Right lobe of liver (tissue), 6 donors: Measurements from ENCODE around the gene PNRC1. TPM values are rescaled to one million over a fixed set of nuclear protein-coding genes. Genes with fewer than 3 reads are reported as not detected.
"Not testable (repeated sequence)": the region's sequence is repeated elsewhere in the genome, so short reads cannot be mapped to it uniquely, and the experiment has no call there.

ENCODE experiments used
- ATAC-seq, 4 donors: fragments of 200-7000 bp; cut with Tn5 transposase; one replicate each; pipeline ENCODE4 v1.9.1; 2020; ENCODE audit warnings: mild to moderate bottlenecking in 4 of 4, moderate library complexity in 4 of 4
- DNase-seq, 3 donors: peaks; one replicate each; pipeline ENCODE4 v3.0.0-alpha.2; 2020
- H3K27ac ChIP-seq, 3 donors: fragments of 200-600 bp; one replicate each; pipeline ENCODE4 v1.8.0; 2022
- H3K27me3 ChIP-seq, 2 donors: fragments of 200-600 bp; one replicate each; pipeline ENCODE4 v1.8.0; 2022
- H3K36me3 ChIP-seq, 4 donors: fragments of 200-600 bp; sonication (generic) in 1 of 4; one replicate each; pipeline versions ENCODE4 v1.5.1 to v1.8.0; 2017 to 2022; ENCODE audit warnings: control low read depth in 1 of 4
- H3K4me1 ChIP-seq, 4 donors: fragments of 200-600 bp; sonication (generic) in 1 of 4; one replicate each; pipeline versions ENCODE4 v1.5.1 to v1.8.0; 2017 to 2022; ENCODE audit warnings: control low read depth in 1 of 4
- H3K4me3 ChIP-seq, 3 donors: fragments of 200-600 bp; one replicate each; pipeline ENCODE4 v1.8.0; 2022
- H3K9me3 ChIP-seq, 4 donors: fragments of 200-600 bp; sonication (generic) in 1 of 4; one replicate each; pipeline versions ENCODE4 v1.5.1 to v1.8.0; 2017 to 2022; ENCODE audit warnings: control low read depth in 1 of 4
- CTCF ChIP-seq, 4 donors: fragments of 200-600 bp in 3 of 4; fragments of 450-650 bp in 1 of 4; IDR thresholded peaks; one replicate each; pipeline versions ENCODE4 v1.5.1 to v1.8.0; 2016 to 2022; ENCODE audit warnings: antibody characterized with exemption in 4 of 4, mild to moderate bottlenecking in 2 of 4
- POLR2A ChIP-seq: fragments of 450-650 bp; IDR thresholded peaks from one replicate; pipeline ENCODE4 v1.6.1; 2017; ENCODE audit warnings: antibody characterized with exemption, mild to moderate bottlenecking
- WGBS: methylation state at CpG from one replicate; pipeline ENCODE4 v1.1.6; 2018; ENCODE audit warnings: low coverage, low lambda C conversion rate; ENCODE audit not compliant: insufficient coverage; ENCODE audit errors: missing lambda C conversion rate; 5-methylcytosine and 5-hydroxymethylcytosine counted together
- intact Hi-C, 2 donors: fragments of 100-400 bp; cut with DNase I; formaldehyde crosslinking; loops; one replicate each; pipeline versions ENCODE4 v1.11.2 to v1.14.1; 2022
- total RNA-seq, 6 experiments: library from RNA; depleted of rRNA in 2 of 6; stranded (reverse); fragments of >200 nt in 2 of 6; fragmentation: NEBNext Ultra II Directional in 3 of 6; extraction: Animal tissue kit (Norgen Biotek cat#: 25700) in 3 of 6; gene quantifications; one replicate each; pipeline versions ENCODE4 v1.1.0 to v1.2.4, GENCODE V29; 2016 to 2023
- donor health status: DM: no; HTN: yes; CAD: no.
- donor health status: DM: no; HTN: no; CAD: no.
- donor health status: DM: no; HTN: no; CAD: no.
- donor health status: DM: no; HTN: yes; CAD: no.
- donor health status: DM: no; HTN: yes; CAD: no.

PNRC1 gene
- total RNA-seq, 6 experiments from 2014 or later: 55.4 to 182 (median 105) TPM

GRCh38 chr6:89120371-89120770 lies 39.8 kb downstream of the PNRC1 start:
- WGBS: 75% methylated on average over 3 of the region's 4 CpGs
- no peak for TF ChIP-seq CTCF (IDR thresholded peaks at IDR 0.05)
- TF ChIP-seq POLR2A: no peak
- Histone ChIP-seq H3K36me3 (no peaks in the 10 kb centered on the region), H3K4me3 (no peak overlapping the region), H3K27me3 (no peaks in the 10 kb centered on the region), H3K27ac (no peak overlapping the region), H3K4me1 (no peaks in the 10 kb centered on the region), H3K9me3 (no peaks in the 10 kb centered on the region)
- ATAC-seq: peak in 2 of 4 donors; percentile 43 to 69
- intact Hi-C loops: no loop called here
- peak in 1 of 3 donors; percentile 33 for DNase-seq

GRCh38 chr6:89121934-89122333 lies 41.4 kb downstream of the PNRC1 start:
- intact Hi-C loops: no loop called here
- Histone ChIP-seq H3K36me3 (no peaks in the 10 kb centered on the region), H3K27ac (no peak overlapping the region), H3K4me1 (no peaks in the 10 kb centered on the region), H3K4me3 (no peak overlapping the region), H3K27me3 (no peaks in the 10 kb centered on the region), H3K9me3 (no peaks in the 10 kb centered on the region)
- ATAC-seq (no peak), DNase-seq (no peak)
- 55% methylated on average over 1 of the region's 1 CpG for WGBS
- TF ChIP-seq POLR2A: no peak

- Histone ChIP-seq H3K27ac (no peak overlapping the region), H3K9me3 (no peaks in the 10 kb centered on the region), H3K27me3 (no peaks in the 10 kb centered on the region), H3K36me3 (no peaks in the 10 kb centered on the region), H3K4me3 (no peak overlapping the region), H3K4me1 (no peaks in the 10 kb centered on the region)
- intact Hi-C loops: no loop called here
- DNase-seq (no peak), ATAC-seq (peak; percentile 71 to 82 (median 76))
- no peak for TF ChIP-seq POLR2A
- peak; percentile 54 to 62 (median 60) for TF ChIP-seq CTCF (IDR thresholded peaks at IDR 0.05)
Measured at GRCh38 chr6:89122625-89123024, 42.1 kb downstream of the PNRC1 start.

- ATAC-seq, H3K36me3 ChIP-seq, H3K9me3 ChIP-seq, intact Hi-C loops, H3K4me3 ChIP-seq, H3K27ac ChIP-seq, H3K4me1 ChIP-seq, DNase-seq, H3K27me3 ChIP-seq: not testable (repeated sequence)
- 63% methylated on average over 2 of the region's 2 CpGs for WGBS
Measured at GRCh38 chr6:89128256-89128671, 47.7 kb downstream of the PNRC1 start.

- 100% methylated on average over 3 of the region's 3 CpGs for WGBS
- no peaks in the 10 kb centered on the region for H3K4me1 ChIP-seq
- intact Hi-C loops: no loop called here
- no peak for DNase-seq
- no peak for ATAC-seq
- no peak for TF ChIP-seq POLR2A
- TF ChIP-seq CTCF (IDR thresholded peaks at IDR 0.05): no peak
- H3K27ac ChIP-seq: no peak overlapping the region
- H3K4me3 ChIP-seq: no peak overlapping the region
- no peaks in the 10 kb centered on the region for H3K27me3 ChIP-seq
- no peaks in the 10 kb centered on the region for H3K36me3 ChIP-seq
- no peaks in the 10 kb centered on the region for H3K9me3 ChIP-seq
Measured at GRCh38 chr6:89131599-89131998, 51.0 kb downstream of the PNRC1 start.

- no peaks in the 10 kb centered on the region for H3K9me3 ChIP-seq
- no peak for ATAC-seq
- intact Hi-C loops: no loop called here
- TF ChIP-seq CTCF (IDR thresholded peaks at IDR 0.05) (no peak), POLR2A (no peak)
- H3K27ac ChIP-seq: no peak overlapping the region
- H3K4me1 ChIP-seq: no peaks in the 10 kb centered on the region
- H3K4me3 ChIP-seq: no peak overlapping the region
- H3K36me3 ChIP-seq: no peaks in the 10 kb centered on the region
- no peaks in the 10 kb centered on the region for H3K27me3 ChIP-seq
- no peak for DNase-seq
- WGBS: 73% methylated on average over 2 of the region's 2 CpGs
Measured at GRCh38 chr6:89132057-89132456, 51.5 kb downstream of the PNRC1 start.
